Karpas-422 (cell line): ENCODE data around the gene SYT12. TPM values are rescaled to one million over a fixed set of nuclear protein-coding genes. Genes with fewer than 3 reads are reported as not detected.

Source experiments
- DNase-seq: peaks from one replicate; pipeline ENCODE4 v3.0.0-alpha.2; 2015
- H2AFZ ChIP-seq: fragments of 200-600 bp; sonication (generic); 2 replicates; pipeline ENCODE4 v1.6.1; 2014; ENCODE audit warnings: antibody characterized with exemption, low read length, mixed read lengths
- H3K27ac ChIP-seq: fragments of 200-600 bp; sonication (generic); 2 replicates; pipeline ENCODE4 v1.5.1; 2014; ENCODE audit warnings: mild to moderate bottlenecking, low read length, moderate library complexity
- H3K27me3 ChIP-seq: fragments of 200-600 bp; sonication (generic); 2 replicates; pipeline ENCODE4 v1.6.1; 2014; ENCODE audit warnings: low read length, mixed read lengths
- H3K36me3 ChIP-seq: fragments of 200-600 bp; sonication (generic); 2 replicates; pipeline ENCODE4 v1.6.1; 2014; ENCODE audit warnings: low read length, mixed read lengths; ENCODE audit not compliant: insufficient read depth
- H3K4me1 ChIP-seq: fragments of 200-600 bp; sonication (generic); 2 replicates; pipeline ENCODE4 v1.6.1; 2014; ENCODE audit warnings: mild to moderate bottlenecking, low read length, mixed read lengths
- H3K4me2 ChIP-seq: fragments of 200-600 bp; sonication (generic); 2 replicates; pipeline ENCODE4 v1.6.1; 2014; ENCODE audit warnings: low read length, low read depth, mild to moderate bottlenecking; ENCODE audit not compliant: poor library complexity, severe bottlenecking
- H3K4me3 ChIP-seq: fragments of 200-600 bp; sonication (generic); 2 replicates; pipeline ENCODE4 v1.5.1; 2014; ENCODE audit warnings: mild to moderate bottlenecking, antibody characterized with exemption, low read length, mixed read lengths
- H3K79me2 ChIP-seq: fragments of 200-600 bp; sonication (generic); 2 replicates; pipeline ENCODE4 v1.6.1; 2014; ENCODE audit warnings: mild to moderate bottlenecking, low read length, mixed read lengths
- H3K9ac ChIP-seq: fragments of 200-600 bp; sonication (generic); 2 replicates; pipeline ENCODE4 v1.6.0; 2014; ENCODE audit warnings: low read length
- H3K9me2 ChIP-seq: fragments of 200-600 bp; sonication (generic), shearing (Covaris generic); replicated peaks from 2 replicates; pipeline ENCODE4 v1.6.0; 2014; ENCODE audit warnings: mild to moderate bottlenecking, low read length, moderate library complexity; ENCODE audit not compliant: insufficient read depth
- H3K9me3 ChIP-seq: fragments of 300-700, 200-600 bp; sonication (generic); 2 replicates; pipeline ENCODE4 v1.6.1; 2014; ENCODE audit warnings: low read length, mixed read lengths
- H4K20me1 ChIP-seq: fragments of 200-600 bp; sonication (generic); 2 replicates; pipeline ENCODE4 v1.6.1; 2014; ENCODE audit warnings: mild to moderate bottlenecking, antibody characterized with exemption, low read length, low read depth; ENCODE audit not compliant: insufficient read depth
- total RNA-seq: library from RNA; depleted of rRNA; stranded (reverse); fragments of >200 nt; shearing (Covaris generic); gene quantifications from 2 replicates; pipeline ENCODE4 v1.2.3, GENCODE V29; 2014; ENCODE audit warnings: low replicate concordance

The SYT12 gene
- total RNA-seq, 1 experiment from 2014 or later, result not detected

- H3K4me2 ChIP-seq, result no peak overlapping the region
- no peak for DNase-seq
- H3K36me3 ChIP-seq, result no peaks in the 10 kb centered on the region
- no peaks in the 10 kb centered on the region for H3K79me2 ChIP-seq
- no peak overlapping the region for H3K9ac ChIP-seq
- H2AFZ ChIP-seq, result no peak overlapping the region
- H3K4me1 ChIP-seq, result no peaks in the 10 kb centered on the region
- H3K9me2 ChIP-seq, result no peaks in the 10 kb centered on the region
- no peaks in the 10 kb centered on the region for H3K9me3 ChIP-seq
- no peaks in the 10 kb centered on the region for H3K27me3 ChIP-seq
- no peaks in the 10 kb centered on the region for H4K20me1 ChIP-seq
- no peak overlapping the region for H3K27ac ChIP-seq
- H3K4me3 ChIP-seq, result no peak overlapping the region
Observed at GRCh38 chr11:67059671-67060070, 36.7 kb downstream of the SYT12 start.

- Histone ChIP-seq H3K4me3 (no peak overlapping the region), H3K9ac (no peak overlapping the region), H3K27ac (no peak overlapping the region), H3K27me3 (no peaks in the 10 kb centered on the region), H3K36me3 (no peaks in the 10 kb centered on the region), H2AFZ (no peak overlapping the region), H3K4me2 (no peak overlapping the region), H4K20me1 (no peaks in the 10 kb centered on the region), H3K9me3 (no peaks in the 10 kb centered on the region), H3K4me1 (no peaks in the 10 kb centered on the region), H3K9me2 (no peaks in the 10 kb centered on the region), H3K79me2 (no peaks in the 10 kb centered on the region)
- no peak for DNase-seq
Observed at GRCh38 chr11:67060111-67060522, 37.2 kb downstream of the SYT12 start.

GRCh38 chr11:67062526-67063373, 39.8 kb downstream of the SYT12 start:
- no peak overlapping the region for H3K4me2 ChIP-seq

GRCh38 chr11:67066333-67066709, 43.4 kb downstream of the SYT12 start:
- no peak for DNase-seq
- Histone ChIP-seq H3K79me2 (no peaks in the 10 kb centered on the region), H3K27ac (no peak overlapping the region), H3K4me1 (no peaks in the 10 kb centered on the region), H3K36me3 (no peaks in the 10 kb centered on the region), H2AFZ (no peak overlapping the region), H3K4me2 (no peak overlapping the region), H3K4me3 (no peak overlapping the region), H3K27me3 (no peaks in the 10 kb centered on the region), H3K9me3 (no peaks in the 10 kb centered on the region), H3K9ac (no peak overlapping the region), H3K9me2 (no peaks in the 10 kb centered on the region), H4K20me1 (no peaks in the 10 kb centered on the region)

More at GRCh38 chr11:67062526-67063373, 39.8 kb downstream of the SYT12 start:
- no peaks in the 10 kb centered on the region for H3K9me3 ChIP-seq
- no peaks in the 10 kb centered on the region for H3K4me1 ChIP-seq
- H4K20me1 ChIP-seq, result no peaks in the 10 kb centered on the region
- no peaks in the 10 kb centered on the region for H3K27me3 ChIP-seq
- no peaks in the 10 kb centered on the region for H3K79me2 ChIP-seq
- no peak overlapping the region for H3K4me3 ChIP-seq
- H3K9me2 ChIP-seq, result no peaks in the 10 kb centered on the region
- H3K36me3 ChIP-seq, result no peaks in the 10 kb centered on the region
- no peak for DNase-seq
- H2AFZ ChIP-seq, result no peak overlapping the region
- H3K9ac ChIP-seq, result no peak overlapping the region
- no peak overlapping the region for H3K27ac ChIP-seq

- H3K4me3 ChIP-seq, result no peak overlapping the region
- H3K9ac ChIP-seq, result no peak overlapping the region
- H3K9me3 ChIP-seq, result no peaks in the 10 kb centered on the region
- H3K36me3 ChIP-seq, result no peaks in the 10 kb centered on the region
- no peak overlapping the region for H3K4me2 ChIP-seq
- no peaks in the 10 kb centered on the region for H3K9me2 ChIP-seq
- DNase-seq, result peak; percentile 87
- no peak overlapping the region for H3K27ac ChIP-seq
- no peaks in the 10 kb centered on the region for H3K4me1 ChIP-seq
- H3K79me2 ChIP-seq, result no peaks in the 10 kb centered on the region
- H4K20me1 ChIP-seq, result no peaks in the 10 kb centered on the region
- no peak overlapping the region for H2AFZ ChIP-seq
- H3K27me3 ChIP-seq, result no peaks in the 10 kb centered on the region
Observed at GRCh38 chr11:67071420-67072284, 48.7 kb downstream of the SYT12 start.

- H2AFZ ChIP-seq, result no peak overlapping the region
- no peak overlapping the region for H3K9ac ChIP-seq
- H3K4me1 ChIP-seq, result no peaks in the 10 kb centered on the region
- H3K9me2 ChIP-seq, result no peaks in the 10 kb centered on the region
- no peaks in the 10 kb centered on the region for H3K36me3 ChIP-seq
- DNase-seq, result no peak
- no peak overlapping the region for H3K4me2 ChIP-seq
- H4K20me1 ChIP-seq, result no peaks in the 10 kb centered on the region
- no peaks in the 10 kb centered on the region for H3K79me2 ChIP-seq
- H3K9me3 ChIP-seq, result no peaks in the 10 kb centered on the region
- no peak overlapping the region for H3K27ac ChIP-seq
- H3K27me3 ChIP-seq, result no peaks in the 10 kb centered on the region
- H3K4me3 ChIP-seq, result no peak overlapping the region
Observed at GRCh38 chr11:67072295-67072694, 49.4 kb downstream of the SYT12 start.

GRCh38 chr11:67073908-67074307, 51.0 kb downstream of the SYT12 start:
- H3K9me2 ChIP-seq, result no peaks in the 10 kb centered on the region
- H3K9ac ChIP-seq, result no peak overlapping the region
- H3K79me2 ChIP-seq, result no peaks in the 10 kb centered on the region
- H3K4me1 ChIP-seq, result no peaks in the 10 kb centered on the region
- H3K9me3 ChIP-seq, result no peaks in the 10 kb centered on the region
- H2AFZ ChIP-seq, result no peak overlapping the region
- no peaks in the 10 kb centered on the region for H4K20me1 ChIP-seq
- no peaks in the 10 kb centered on the region for H3K27me3 ChIP-seq
- no peak overlapping the region for H3K27ac ChIP-seq
- H3K4me2 ChIP-seq, result no peak overlapping the region
- no peaks in the 10 kb centered on the region for H3K36me3 ChIP-seq
- no peak for DNase-seq
- H3K4me3 ChIP-seq, result no peak overlapping the region

- H3K9ac ChIP-seq, result no peak overlapping the region
- H3K4me3 ChIP-seq, result no peak overlapping the region
- H3K9me2 ChIP-seq, result no peaks in the 10 kb centered on the region
- no peaks in the 10 kb centered on the region for H3K36me3 ChIP-seq
- no peaks in the 10 kb centered on the region for H3K79me2 ChIP-seq
- no peaks in the 10 kb centered on the region for H3K4me1 ChIP-seq
- no peaks in the 10 kb centered on the region for H4K20me1 ChIP-seq
- no peak overlapping the region for H2AFZ ChIP-seq
- no peak for DNase-seq
- no peak overlapping the region for H3K27ac ChIP-seq
- no peaks in the 10 kb centered on the region for H3K9me3 ChIP-seq
- H3K4me2 ChIP-seq, result no peak overlapping the region
- no peaks in the 10 kb centered on the region for H3K27me3 ChIP-seq
Observed at GRCh38 chr11:67076202-67076601, 53.3 kb downstream of the SYT12 start.
